Stimulated activated CD8-positive, alpha-beta memory T cell treated with anti-CD3 and anti-CD28 coated beads, Interleukin-4, amount 100 ng/mL, for 24 hours (primary cell): ENCODE data around the gene COX4I1.
A peak's percentile ranks its signal among the peaks of the same experiment; 100 is the strongest.

Experiments
- DNase-seq: peaks from one replicate; pipeline ENCODE4 v3.0.0-alpha.2; 2020; ENCODE audit warnings: low read depth

The COX4I1 gene

GRCh38 chr16:85767531-85767930, 32.0 kb upstream of the COX4I1 start:
- DNase-seq, result no peak

GRCh38 chr16:85768199-85768598, 31.3 kb upstream of the COX4I1 start:
- DNase-seq, result no peak

GRCh38 chr16:85770741-85771140, 28.8 kb upstream of the COX4I1 start:
- no peak for DNase-seq

- DNase-seq, result no peak
Observed at GRCh38 chr16:85773044-85773443, 26.5 kb upstream of the COX4I1 start.

- DNase-seq, result no peak
Observed at GRCh38 chr16:85774136-85774535, 25.4 kb upstream of the COX4I1 start.

GRCh38 chr16:85774811-85775210, 24.7 kb upstream of the COX4I1 start:
- no peak for DNase-seq

GRCh38 chr16:85777583-85778310, 21.7 kb upstream of the COX4I1 start:
- DNase-seq, result no peak

GRCh38 chr16:85778873-85779272, 20.6 kb upstream of the COX4I1 start:
- DNase-seq, result peak; percentile 35

GRCh38 chr16:85780281-85780680, 19.2 kb upstream of the COX4I1 start:
- DNase-seq, result no peak

- DNase-seq, result no peak
Observed at GRCh38 chr16:85781156-85781555, 18.3 kb upstream of the COX4I1 start.

- DNase-seq, result no peak
Observed at GRCh38 chr16:85781695-85782370, 17.7 kb upstream of the COX4I1 start.

- no peak for DNase-seq
Observed at GRCh38 chr16:85782451-85782850, 17.0 kb upstream of the COX4I1 start.

GRCh38 chr16:85783441-85783840, 16.1 kb upstream of the COX4I1 start:
- no peak for DNase-seq

- no peak for DNase-seq
Observed at GRCh38 chr16:85784813-85785212, 14.7 kb upstream of the COX4I1 start.

- DNase-seq, result no peak
Observed at GRCh38 chr16:85785927-85786326, 13.6 kb upstream of the COX4I1 start.

GRCh38 chr16:85788819-85789218, 10.7 kb upstream of the COX4I1 start:
- no peak for DNase-seq

GRCh38 chr16:85789773-85790172, 9.7 kb upstream of the COX4I1 start:
- no peak for DNase-seq

- no peak for DNase-seq
Observed at GRCh38 chr16:85793662-85794298, 5.7 kb upstream of the COX4I1 start.

GRCh38 chr16:85794696-85795095, 4.8 kb upstream of the COX4I1 start:
- DNase-seq, result no peak

- no peak for DNase-seq
Observed at GRCh38 chr16:85796152-85796551, 3.3 kb upstream of the COX4I1 start.

- DNase-seq, result no peak
Observed at GRCh38 chr16:85796599-85796998, 2.9 kb upstream of the COX4I1 start.

- DNase-seq, result no peak
Observed at GRCh38 chr16:85798283-85798776, 1.2 kb upstream of the COX4I1 start.

- DNase-seq, result peak; percentile 11
Observed at GRCh38 chr16:85798901-85799496, 496 bp upstream of the COX4I1 start.
